COR-L47 (cell line): ENCODE data around the gene ELAC2.
A peak's percentile ranks its signal among the peaks of the same experiment; 100 is the strongest.

Source experiments
- DNase-seq: peaks from one replicate; lab custom pipeline; 2025; lab: John Stamatoyannopoulos, UW

ELAC2 gene

GRCh38 chr17:13017655-13018459 lies at the start of gene ELAC2:
Gene ELAC2 (minus strand): TSS chr17:13018027. CDS start chr17:13017947, 80 bp downstream.
- DNase-seq = peak; percentile 89

DNA sequence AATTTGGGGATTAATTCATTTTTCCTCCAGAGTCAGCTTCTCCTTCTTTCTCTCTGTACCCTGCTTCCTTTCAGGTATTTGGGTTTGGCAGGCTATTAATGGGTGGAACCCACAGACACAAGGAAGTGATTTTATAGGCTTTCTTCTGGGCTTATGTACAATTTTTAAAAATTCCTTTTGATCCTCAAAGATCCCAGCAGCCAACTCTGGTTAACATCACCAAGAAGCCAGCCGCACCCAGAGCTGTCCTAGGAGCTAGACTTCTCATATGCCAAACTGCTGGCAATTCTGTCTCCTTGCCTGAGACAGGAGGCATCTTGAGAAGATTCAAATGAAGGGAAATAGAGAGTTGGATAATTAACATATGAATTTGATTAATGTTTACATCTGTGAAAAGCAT lies 47.2 kb upstream of the ELAC2 start:
- no peak for DNase-seq

DNA sequence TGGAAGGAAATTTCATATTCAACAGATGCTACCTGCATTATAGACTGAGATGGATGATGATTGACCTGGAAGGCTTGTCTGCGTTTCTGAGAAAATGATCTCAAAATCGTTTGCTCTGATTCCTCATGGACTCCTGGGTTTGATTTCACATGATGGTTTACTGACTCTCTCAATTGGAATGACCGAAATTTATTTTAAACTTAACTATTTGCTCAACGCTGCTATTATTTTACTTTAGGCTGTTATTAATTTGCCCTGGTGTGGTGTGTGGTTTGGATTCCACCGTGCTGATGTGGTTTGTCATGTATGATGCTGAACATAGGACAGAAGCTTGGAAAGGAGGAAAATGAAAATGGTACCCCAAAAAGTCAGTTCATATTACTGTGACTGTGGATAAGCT lies 37.3 kb upstream of the ELAC2 start:
- no peak for DNase-seq

DNA sequence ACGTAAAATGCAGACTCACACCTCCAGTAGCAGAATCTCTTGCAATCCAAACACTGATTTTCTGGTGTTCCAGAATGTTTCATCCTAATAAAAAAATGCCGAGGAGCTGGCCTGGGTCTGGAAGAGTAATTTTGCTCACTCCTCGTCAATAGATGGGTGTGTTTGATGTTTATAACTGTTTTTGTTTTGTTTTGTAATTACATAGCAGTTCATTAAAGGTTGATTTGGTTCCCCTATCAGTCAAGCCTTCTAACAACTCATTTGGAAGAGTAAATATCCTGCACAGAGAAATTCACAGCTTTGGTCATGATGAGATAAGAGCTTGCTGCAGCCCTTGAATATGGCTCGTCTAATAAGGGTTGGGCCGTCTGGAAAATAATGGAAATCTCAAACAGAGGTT lies 36.8 kb upstream of the ELAC2 start:
- DNase-seq = no peak

GRCh38 chr17:13051915-13052314 lies 34.1 kb upstream of the ELAC2 start:
- DNase-seq = no peak

- no peak for DNase-seq
Observed at GRCh38 chr17:13047011-13047606, 29.3 kb upstream of the ELAC2 start.

DNA sequence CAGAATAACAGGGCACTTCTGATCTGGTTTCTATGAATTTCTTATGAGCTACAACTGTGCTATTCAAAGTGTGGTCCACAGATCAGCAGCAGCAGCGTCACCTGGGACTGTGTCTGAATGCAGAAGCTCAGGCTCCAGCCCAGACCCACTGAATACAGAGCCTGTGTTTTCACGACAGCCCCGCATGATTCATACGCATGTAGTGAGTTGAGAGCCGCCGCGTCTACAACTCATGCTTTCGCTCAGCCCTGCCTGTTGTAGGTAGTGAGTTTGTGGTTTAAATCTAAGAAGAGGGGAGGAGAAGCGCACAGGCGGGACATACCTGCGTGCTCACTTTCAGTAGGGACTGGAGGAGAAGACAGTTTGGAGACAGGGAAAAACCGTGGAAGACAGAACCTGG lies 28.5 kb upstream of the ELAC2 start:
- DNase-seq = no peak

GRCh38 chr17:13044572-13045065 lies 26.8 kb upstream of the ELAC2 start:
- no peak for DNase-seq

DNA sequence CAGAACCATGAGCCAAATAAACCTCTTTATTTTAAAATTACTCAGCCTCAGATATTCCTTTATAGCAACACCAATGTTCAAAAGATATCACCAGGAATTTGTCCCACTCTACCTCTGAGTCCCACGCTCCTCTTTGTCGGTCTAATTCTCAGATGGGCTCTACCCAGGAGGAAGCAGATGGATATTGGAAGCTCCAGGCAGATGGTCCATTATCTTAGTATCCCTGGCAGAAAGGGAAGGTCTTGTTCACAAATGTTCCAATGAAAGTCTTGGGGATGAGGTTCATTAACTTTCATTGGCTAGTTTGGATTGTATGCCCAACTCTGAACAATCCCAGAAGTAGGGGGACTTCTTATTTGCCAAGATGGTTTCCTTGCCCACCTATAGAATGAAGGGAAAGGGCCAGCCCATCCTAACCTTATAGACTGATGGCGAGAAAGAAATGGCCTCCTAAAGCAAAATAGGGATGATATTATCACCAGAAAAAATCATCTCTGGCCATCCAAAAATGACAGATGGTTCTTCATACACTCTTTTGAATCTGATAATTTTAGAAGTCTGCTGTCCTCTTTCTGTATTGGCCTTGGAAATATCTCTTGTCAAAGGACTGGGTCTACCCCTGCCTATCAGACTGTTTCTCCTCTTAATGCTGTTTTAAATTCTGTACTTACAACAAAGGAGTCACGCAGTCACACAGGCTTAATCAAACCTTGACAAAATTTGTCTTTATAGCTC lies 21.3 kb upstream of the ELAC2 start:
- DNase-seq = no peak

DNA sequence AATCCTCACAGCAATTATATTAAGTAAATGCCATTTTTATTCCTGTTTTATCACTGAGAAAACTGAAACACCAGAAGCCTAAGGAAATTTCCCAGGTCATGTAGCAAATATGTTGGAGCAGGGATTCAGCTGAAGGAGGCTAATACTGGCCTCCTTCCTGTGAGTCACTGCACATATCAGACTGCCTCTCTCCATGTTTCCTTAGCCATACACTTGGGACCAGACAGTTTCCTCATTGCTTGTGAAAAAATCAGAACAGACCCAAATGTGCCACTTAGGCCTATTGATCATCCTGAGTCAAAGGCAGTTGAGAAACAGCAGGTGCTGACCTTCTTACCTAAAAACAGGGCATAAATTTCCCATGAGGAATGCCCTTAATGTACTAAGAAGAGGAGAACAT lies 18.9 kb upstream of the ELAC2 start:
- DNase-seq = no peak

- DNase-seq = no peak
Observed at GRCh38 chr17:13035420-13035819, 17.6 kb upstream of the ELAC2 start.

- no peak for DNase-seq
Observed at GRCh38 chr17:13031718-13032350, 14.0 kb upstream of the ELAC2 start.

DNA sequence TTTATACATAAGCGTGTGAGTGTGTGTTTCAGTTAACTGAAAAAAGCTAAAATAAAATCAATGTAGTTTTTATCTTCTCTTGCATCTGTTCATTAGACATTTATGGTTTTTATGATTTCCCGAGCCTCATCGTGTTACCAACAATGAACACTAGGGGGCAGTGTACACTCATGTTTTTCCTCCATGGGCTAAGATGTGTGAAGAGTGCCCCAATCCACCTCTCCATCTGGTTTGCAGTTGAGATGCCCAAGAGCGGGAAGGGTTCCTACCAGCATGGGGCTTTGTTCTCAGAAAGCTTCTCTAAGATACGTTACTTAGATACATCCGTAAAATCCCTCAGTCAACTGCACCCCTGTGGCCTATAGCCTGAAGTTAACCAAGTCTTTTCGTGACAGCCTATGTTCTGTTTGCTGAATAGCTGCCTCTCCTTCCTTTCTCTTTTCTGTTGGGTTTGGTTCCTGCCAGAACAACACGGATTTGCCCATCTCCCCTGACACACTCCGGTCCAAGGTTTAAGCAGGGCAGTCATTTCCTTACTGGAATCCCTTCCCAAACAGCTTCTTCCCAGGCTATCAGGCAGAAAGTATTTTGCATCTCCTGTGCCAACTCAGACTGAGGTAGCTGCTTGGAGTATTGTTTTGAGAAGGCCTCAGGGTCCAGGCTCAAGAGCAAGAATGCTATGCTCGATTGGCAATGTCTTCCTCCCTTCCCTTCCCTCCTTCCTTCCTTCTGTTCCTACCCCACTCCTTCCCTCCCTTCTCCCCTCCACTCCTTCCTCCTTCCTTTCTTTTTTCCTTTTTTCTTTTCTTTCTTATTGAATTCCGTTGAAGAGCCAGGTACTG lies 12.9 kb upstream of the ELAC2 start:
- no peak for DNase-seq

- DNase-seq = no peak
Observed at GRCh38 chr17:13030056-13030455, 12.2 kb upstream of the ELAC2 start.

GRCh38 chr17:13029340-13029739 lies 11.5 kb upstream of the ELAC2 start:
- no peak for DNase-seq

DNA sequence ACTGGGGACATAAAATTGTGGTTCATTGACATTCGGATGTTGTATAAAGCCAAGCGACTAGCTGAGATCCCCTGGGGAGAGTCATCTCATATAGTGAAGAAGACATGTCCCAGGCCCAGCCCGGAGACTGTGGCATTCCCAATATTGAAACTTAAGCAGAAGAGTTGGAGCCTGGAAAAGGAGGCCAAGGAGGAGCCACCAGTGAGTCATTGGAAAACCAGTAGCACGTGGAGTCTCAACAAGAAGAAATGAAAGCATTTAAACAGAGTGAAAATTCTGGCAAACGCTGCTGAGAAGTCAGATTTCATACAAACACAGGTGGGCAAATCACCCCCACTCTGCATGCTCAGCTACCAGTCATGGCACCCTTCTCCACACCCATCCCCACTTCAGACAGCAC lies 9.4 kb upstream of the ELAC2 start:
- DNase-seq = no peak

- DNase-seq = no peak
Observed at GRCh38 chr17:13025687-13026086, 7.9 kb upstream of the ELAC2 start.

GRCh38 chr17:13025258-13025627 lies 7.4 kb upstream of the ELAC2 start:
- no peak for DNase-seq

GRCh38 chr17:13024526-13025257 lies 6.9 kb upstream of the ELAC2 start:
- DNase-seq = peak; percentile 16

- no peak for DNase-seq
Observed at GRCh38 chr17:13024016-13024415, 6.2 kb upstream of the ELAC2 start.
